Stimulated activated memory B cell treated with anti-CD40 and anti-IgM and Interleukin-4, amounts not matched to agents 10 μg/mL and 1 μg/mL and 100 μg/mL, for 72 hours (primary cell): ENCODE data around the gene SNCG.
"Not testable (repeated sequence)": the region's sequence is repeated elsewhere in the genome, so short reads cannot be mapped to it uniquely, and the experiment has no call there.

Experiments
- ATAC-seq: fragments of 150-1000 bp; cut with Tn5 transposase; 2 replicates; pipeline ENCODE4 v1.10.0; 2021
- H3K27ac Mint-ChIP-seq: one replicate; pipeline ENCODE4 v1.8.0; 2022; ENCODE audit warnings: mild to moderate bottlenecking, mixed read lengths
- H3K27me3 Mint-ChIP-seq: one replicate; pipeline ENCODE4 v1.8.0; 2022; ENCODE audit warnings: mixed read lengths
- H3K36me3 Mint-ChIP-seq: one replicate; pipeline ENCODE4 v1.8.0; 2022; ENCODE audit warnings: mixed read lengths
- H3K4me1 Mint-ChIP-seq: one replicate; pipeline ENCODE4 v1.8.0; 2022; ENCODE audit warnings: mixed read lengths
- H3K4me3 Mint-ChIP-seq: one replicate; pipeline ENCODE4 v1.8.0; 2022; ENCODE audit warnings: mild to moderate bottlenecking, moderate library complexity, mixed read lengths
- H3K9me3 Mint-ChIP-seq: one replicate; pipeline ENCODE4 v1.8.0; 2022; ENCODE audit warnings: mixed read lengths

The SNCG gene

GRCh38 chr10:86958116-86958900 is at the start of gene SNCG:
TSS of gene SNCG (plus strand) at chr10:86958599. CDS start at chr10:86958698, 99 bp downstream.
- Mint-ChIP-seq H3K36me3 (no peaks in the 10 kb centered on the region), H3K27ac (no peak within 1 kb of the TSS), H3K4me3 (no peak within 1 kb of the TSS), H3K27me3 (peaks cover 8% of the 10 kb centered on the region), H3K9me3 (no peaks in the 10 kb centered on the region), H3K4me1 (peaks cover 5% of the 10 kb centered on the region)
- no peak for ATAC-seq

- no peak overlapping the region for H3K4me3 Mint-ChIP-seq
- H3K27me3 Mint-ChIP-seq: no peaks in the 10 kb centered on the region
- no peak for ATAC-seq
- H3K9me3 Mint-ChIP-seq: no peaks in the 10 kb centered on the region
- H3K36me3 Mint-ChIP-seq: peaks cover 41% of the 10 kb centered on the region
- no peaks in the 10 kb centered on the region for H3K4me1 Mint-ChIP-seq
- H3K27ac Mint-ChIP-seq: no peak overlapping the region
These were observed 43.7 kb upstream of the SNCG start for GRCh38 chr10:86914734-86915133.

- Mint-ChIP-seq H3K27ac (no peak overlapping the region), H3K36me3 (peaks cover 46% of the 10 kb centered on the region), H3K4me3 (no peak overlapping the region), H3K27me3 (no peaks in the 10 kb centered on the region), H3K4me1 (no peaks in the 10 kb centered on the region), H3K9me3 (no peaks in the 10 kb centered on the region)
- no peak for ATAC-seq
These were observed 40.4 kb upstream of the SNCG start for GRCh38 chr10:86918022-86918471.

- Mint-ChIP-seq H3K27me3 (no peaks in the 10 kb centered on the region), H3K27ac (no peak overlapping the region), H3K4me3 (no peak overlapping the region), H3K4me1 (no peaks in the 10 kb centered on the region), H3K36me3 (peaks cover 31% of the 10 kb centered on the region), H3K9me3 (no peaks in the 10 kb centered on the region)
- ATAC-seq: no peak
These were observed 35.8 kb upstream of the SNCG start for GRCh38 chr10:86922553-86922961.

GRCh38 chr10:86929468-86930380 is 28.7 kb upstream of the SNCG start:
- Mint-ChIP-seq H3K4me1 (no peaks in the 10 kb centered on the region), H3K27me3 (no peaks in the 10 kb centered on the region), H3K9me3 (no peaks in the 10 kb centered on the region), H3K4me3 (no peak overlapping the region), H3K27ac (no peak overlapping the region), H3K36me3 (peaks cover 10% of the 10 kb centered on the region)
- no peak for ATAC-seq

- no peak overlapping the region for H3K27ac Mint-ChIP-seq
- H3K4me3 Mint-ChIP-seq: no peak overlapping the region
- ATAC-seq: no peak
- peaks cover 10% of the 10 kb centered on the region for H3K36me3 Mint-ChIP-seq
- peaks cover 7% of the 10 kb centered on the region for H3K4me1 Mint-ChIP-seq
- H3K27me3 Mint-ChIP-seq: no peaks in the 10 kb centered on the region
- no peaks in the 10 kb centered on the region for H3K9me3 Mint-ChIP-seq
These were observed 26.5 kb upstream of the SNCG start for GRCh38 chr10:86931872-86932271.

GRCh38 chr10:86932674-86933073 is 25.7 kb upstream of the SNCG start:
- no peak overlapping the region for H3K4me3 Mint-ChIP-seq

GRCh38 chr10:86934162-86934711 is 24.2 kb upstream of the SNCG start:
- not testable (repeated sequence) for ATAC-seq, H3K9me3 Mint-ChIP-seq, H3K4me1 Mint-ChIP-seq, H3K27ac Mint-ChIP-seq, H3K27me3 Mint-ChIP-seq, H3K36me3 Mint-ChIP-seq, H3K4me3 Mint-ChIP-seq

More at GRCh38 chr10:86932674-86933073, 25.7 kb upstream of the SNCG start:
- peaks cover 10% of the 10 kb centered on the region for H3K36me3 Mint-ChIP-seq
- H3K27ac Mint-ChIP-seq: no peak overlapping the region
- H3K27me3 Mint-ChIP-seq: no peaks in the 10 kb centered on the region
- ATAC-seq: no peak
- no peaks in the 10 kb centered on the region for H3K9me3 Mint-ChIP-seq
- peaks cover 7% of the 10 kb centered on the region for H3K4me1 Mint-ChIP-seq

- peaks cover 7% of the 10 kb centered on the region for H3K4me1 Mint-ChIP-seq
- ATAC-seq: no peak
- no peak overlapping the region for H3K27ac Mint-ChIP-seq
- no peaks in the 10 kb centered on the region for H3K9me3 Mint-ChIP-seq
- H3K4me3 Mint-ChIP-seq: no peak overlapping the region
- H3K36me3 Mint-ChIP-seq: no peaks in the 10 kb centered on the region
- H3K27me3 Mint-ChIP-seq: no peaks in the 10 kb centered on the region
These were observed 21.5 kb upstream of the SNCG start for GRCh38 chr10:86936661-86937501.

GRCh38 chr10:86937502-86938154 is 20.8 kb upstream of the SNCG start:
- H3K27me3 Mint-ChIP-seq: no peaks in the 10 kb centered on the region
- H3K9me3 Mint-ChIP-seq: no peaks in the 10 kb centered on the region
- H3K36me3 Mint-ChIP-seq: no peaks in the 10 kb centered on the region
- peaks cover 7% of the 10 kb centered on the region for H3K4me1 Mint-ChIP-seq
- H3K27ac Mint-ChIP-seq: no peak overlapping the region
- H3K4me3 Mint-ChIP-seq: no peak overlapping the region
- ATAC-seq: no peak

GRCh38 chr10:86938260-86938659 is 20.1 kb upstream of the SNCG start:
- no peaks in the 10 kb centered on the region for H3K36me3 Mint-ChIP-seq
- H3K4me3 Mint-ChIP-seq: no peak overlapping the region
- H3K27me3 Mint-ChIP-seq: no peaks in the 10 kb centered on the region
- no peaks in the 10 kb centered on the region for H3K9me3 Mint-ChIP-seq
- no peak for ATAC-seq
- H3K4me1 Mint-ChIP-seq: peaks cover 7% of the 10 kb centered on the region
- H3K27ac Mint-ChIP-seq: no peak overlapping the region

- not testable (repeated sequence) for H3K9me3 Mint-ChIP-seq, H3K27me3 Mint-ChIP-seq, H3K4me3 Mint-ChIP-seq, ATAC-seq, H3K36me3 Mint-ChIP-seq, H3K4me1 Mint-ChIP-seq
- H3K27ac Mint-ChIP-seq: peak overlapping the region; percentile 44
These were observed 18.3 kb upstream of the SNCG start for GRCh38 chr10:86940076-86940475.

GRCh38 chr10:86940677-86941076 is 17.7 kb upstream of the SNCG start:
- H3K4me3 Mint-ChIP-seq: no peak overlapping the region
- no peak for ATAC-seq

GRCh38 chr10:86941426-86941825 is 17.0 kb upstream of the SNCG start:
- no peak overlapping the region for H3K27ac Mint-ChIP-seq

More at GRCh38 chr10:86940677-86941076, 17.7 kb upstream of the SNCG start:
- Mint-ChIP-seq H3K36me3 (no peaks in the 10 kb centered on the region), H3K9me3 (no peaks in the 10 kb centered on the region), H3K27ac (no peak overlapping the region), H3K27me3 (no peaks in the 10 kb centered on the region), H3K4me1 (peaks cover 7% of the 10 kb centered on the region)

More at GRCh38 chr10:86941426-86941825, 17.0 kb upstream of the SNCG start:
- Mint-ChIP-seq H3K9me3 (no peaks in the 10 kb centered on the region), H3K27me3 (peaks cover 3% of the 10 kb centered on the region), H3K4me1 (peaks cover under 1% of the 10 kb centered on the region), H3K36me3 (no peaks in the 10 kb centered on the region), H3K4me3 (no peak overlapping the region)
- ATAC-seq: no peak
